Adrenal gland (tissue), 5 donors: ENCODE results near the gene WDR86.

ENCODE experiments used
- CTCF ChIP-seq, 6 experiments: fragments of 450-650 bp in 4 of 6; fragments of 200-600 bp in 2 of 6; sonication (generic) in 1 of 6; IDR thresholded peaks; 1 replicate in 5 of 6; 2 replicates in 1 of 6; pipeline versions ENCODE4 v1.5.1 to v1.8.0; 2016 to 2021; ENCODE audit warnings: antibody characterized with exemption in 6 of 6, mild to moderate bottlenecking in 2 of 6, moderate library complexity in 1 of 6
- POLR2A ChIP-seq, 2 donors: fragments of 450-650 bp; IDR thresholded peaks; one replicate each; pipeline ENCODE4 v1.6.1; 2017; ENCODE audit warnings: antibody characterized with exemption in 2 of 2, mild to moderate bottlenecking in 2 of 2, moderate library complexity in 1 of 2
- donor health status: DM: no; HTN: no; CAD: no.

GRCh38 chr7:151384352-151384697 is 25.5 kb downstream of the WDR86 start:
- TF ChIP-seq POLR2A (IDR thresholded peaks at IDR 0.05) (no peak), CTCF (IDR thresholded peaks at IDR 0.05) (no peak)
